Measurements from ENCODE around the gene ARHGAP23.

- TF ChIP-seq CTCF (IDR thresholded peaks at IDR 0.05; ENCODE audit: poor library complexity, severe bottlenecking) (no peak), SMC3 (conservative IDR thresholded peaks at IDR 0.05; ENCODE audit: poor library complexity) (no peak), REST (IDR thresholded peaks at IDR 0.05; ENCODE audit: borderline replicate concordance) (no peak)
Measured at GRCh38 chr17:38418693-38419507, 9.4 kb upstream of the ARHGAP23 start.

All from neural cell (in vitro differentiated cells).